GM19238 (cell line): ENCODE results near the gene TECPR2.
"Not testable (repeated sequence)": the region's sequence is repeated elsewhere in the genome, so short reads cannot be mapped to it uniquely, and the experiment has no call there.

Experiments
- DNase-seq: peaks from one replicate; pipeline ENCODE4 v3.0.0; 2011; ENCODE audit warnings: low spot score; ENCODE audit not compliant: insufficient read length

The TECPR2 gene, protein sequence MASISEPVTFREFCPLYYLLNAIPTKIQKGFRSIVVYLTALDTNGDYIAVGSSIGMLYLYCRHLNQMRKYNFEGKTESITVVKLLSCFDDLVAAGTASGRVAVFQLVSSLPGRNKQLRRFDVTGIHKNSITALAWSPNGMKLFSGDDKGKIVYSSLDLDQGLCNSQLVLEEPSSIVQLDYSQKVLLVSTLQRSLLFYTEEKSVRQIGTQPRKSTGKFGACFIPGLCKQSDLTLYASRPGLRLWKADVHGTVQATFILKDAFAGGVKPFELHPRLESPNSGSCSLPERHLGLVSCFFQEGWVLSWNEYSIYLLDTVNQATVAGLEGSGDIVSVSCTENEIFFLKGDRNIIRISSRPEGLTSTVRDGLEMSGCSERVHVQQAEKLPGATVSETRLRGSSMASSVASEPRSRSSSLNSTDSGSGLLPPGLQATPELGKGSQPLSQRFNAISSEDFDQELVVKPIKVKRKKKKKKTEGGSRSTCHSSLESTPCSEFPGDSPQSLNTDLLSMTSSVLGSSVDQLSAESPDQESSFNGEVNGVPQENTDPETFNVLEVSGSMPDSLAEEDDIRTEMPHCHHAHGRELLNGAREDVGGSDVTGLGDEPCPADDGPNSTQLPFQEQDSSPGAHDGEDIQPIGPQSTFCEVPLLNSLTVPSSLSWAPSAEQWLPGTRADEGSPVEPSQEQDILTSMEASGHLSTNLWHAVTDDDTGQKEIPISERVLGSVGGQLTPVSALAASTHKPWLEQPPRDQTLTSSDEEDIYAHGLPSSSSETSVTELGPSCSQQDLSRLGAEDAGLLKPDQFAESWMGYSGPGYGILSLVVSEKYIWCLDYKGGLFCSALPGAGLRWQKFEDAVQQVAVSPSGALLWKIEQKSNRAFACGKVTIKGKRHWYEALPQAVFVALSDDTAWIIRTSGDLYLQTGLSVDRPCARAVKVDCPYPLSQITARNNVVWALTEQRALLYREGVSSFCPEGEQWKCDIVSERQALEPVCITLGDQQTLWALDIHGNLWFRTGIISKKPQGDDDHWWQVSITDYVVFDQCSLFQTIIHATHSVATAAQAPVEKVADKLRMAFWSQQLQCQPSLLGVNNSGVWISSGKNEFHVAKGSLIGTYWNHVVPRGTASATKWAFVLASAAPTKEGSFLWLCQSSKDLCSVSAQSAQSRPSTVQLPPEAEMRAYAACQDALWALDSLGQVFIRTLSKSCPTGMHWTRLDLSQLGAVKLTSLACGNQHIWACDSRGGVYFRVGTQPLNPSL (N-terminal part only)

GRCh38 chr14:102362545-102363181 lies at the start of gene TECPR2, which contains the start of gene CINP:
TECPR2 (plus strand) TSS chr14:102362941; CDS start chr14:102376722, 13,781 bp downstream.
CINP (minus strand) TSS chr14:102362890; CDS start chr14:102362851, 39 bp downstream.
- DNase-seq, result peak; percentile 91

DNA sequence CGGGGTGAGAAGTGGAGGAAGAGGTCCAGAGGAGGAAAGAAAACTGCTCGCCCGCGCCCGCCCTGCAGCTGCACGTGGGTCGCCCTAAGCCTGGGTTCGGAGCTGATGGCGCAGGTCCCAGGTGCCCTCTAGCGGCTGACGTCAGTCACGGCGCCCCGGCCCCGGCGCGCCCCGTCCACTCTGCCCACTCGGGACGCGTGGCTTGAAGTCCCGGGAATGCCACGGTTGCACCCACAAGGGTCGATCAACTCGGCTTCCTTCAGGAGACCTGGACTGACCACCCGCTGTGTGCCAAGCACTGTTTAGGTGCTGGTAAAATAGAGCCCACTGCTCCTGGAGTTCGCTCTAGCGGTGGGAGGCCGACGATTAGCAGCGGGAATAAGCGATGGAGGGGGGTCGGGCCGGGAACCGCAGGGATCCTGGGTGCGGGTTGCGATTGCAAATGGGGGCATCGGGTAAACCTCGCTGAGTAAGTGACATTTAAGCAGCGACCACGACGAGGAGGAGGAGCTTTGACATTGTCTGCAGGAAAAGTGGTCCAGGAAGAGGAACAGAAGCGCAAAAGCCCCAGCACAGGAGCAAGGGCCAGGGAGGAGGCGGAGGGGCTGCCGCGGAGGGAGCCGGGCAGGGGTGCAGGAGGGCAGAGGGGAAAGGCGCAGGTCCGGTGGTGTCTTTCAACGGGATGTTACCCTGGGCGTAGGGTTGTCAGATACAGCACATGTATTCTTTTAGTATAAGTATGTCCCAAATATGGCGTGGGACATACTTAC lies 48.3 kb upstream of the TECPR2 start:
- DNase-seq, result peak; percentile 71

- DNase-seq, result no peak
These were observed 47.6 kb upstream of the TECPR2 start for GRCh38 chr14:102315121-102315520.

- no peak for DNase-seq
These were observed 46.4 kb upstream of the TECPR2 start for GRCh38 chr14:102316338-102316742.

GRCh38 chr14:102316743-102317563 lies 45.8 kb upstream of the TECPR2 start:
- DNase-seq, result peak; percentile 85

GRCh38 chr14:102317564-102318248 lies 45.0 kb upstream of the TECPR2 start:
- no peak for DNase-seq

DNA sequence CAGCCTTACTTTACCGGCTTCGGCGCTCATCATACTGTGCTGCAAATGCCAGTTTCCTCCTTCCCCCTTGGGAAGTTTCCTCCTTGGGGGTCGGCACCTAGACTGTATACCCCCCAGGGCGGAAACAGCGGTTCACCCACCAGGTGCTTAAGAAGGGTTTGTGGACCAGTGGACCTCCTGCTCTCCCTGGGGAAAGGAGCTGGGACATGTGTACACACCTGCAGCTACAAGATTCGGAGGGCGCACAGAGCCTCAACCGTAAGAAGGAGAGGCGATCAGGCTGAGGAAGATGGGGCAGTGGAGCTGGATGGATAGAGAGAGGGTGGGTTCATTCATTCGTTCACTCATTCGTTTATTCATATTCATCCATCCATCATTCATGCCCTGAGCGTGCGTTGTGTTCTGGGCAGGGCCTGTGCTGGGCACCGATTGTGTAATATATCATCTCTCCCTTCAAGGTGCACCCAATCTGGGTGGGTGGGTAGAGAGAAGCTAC lies 43.9 kb upstream of the TECPR2 start:
- DNase-seq, result no peak

- DNase-seq, result peak; percentile 90
These were observed 43.2 kb upstream of the TECPR2 start, which contains the start of gene ZNF839 for GRCh38 chr14:102319351-102320032. ZNF839 (plus strand) TSS chr14:102319746; CDS start chr14:102319766, 20 bp downstream.

- DNase-seq, result peak; percentile 36
These were observed 42.6 kb upstream of the TECPR2 start for GRCh38 chr14:102320033-102320660.

- DNase-seq, result no peak
These were observed 41.9 kb upstream of the TECPR2 start for GRCh38 chr14:102320671-102321455.

DNA sequence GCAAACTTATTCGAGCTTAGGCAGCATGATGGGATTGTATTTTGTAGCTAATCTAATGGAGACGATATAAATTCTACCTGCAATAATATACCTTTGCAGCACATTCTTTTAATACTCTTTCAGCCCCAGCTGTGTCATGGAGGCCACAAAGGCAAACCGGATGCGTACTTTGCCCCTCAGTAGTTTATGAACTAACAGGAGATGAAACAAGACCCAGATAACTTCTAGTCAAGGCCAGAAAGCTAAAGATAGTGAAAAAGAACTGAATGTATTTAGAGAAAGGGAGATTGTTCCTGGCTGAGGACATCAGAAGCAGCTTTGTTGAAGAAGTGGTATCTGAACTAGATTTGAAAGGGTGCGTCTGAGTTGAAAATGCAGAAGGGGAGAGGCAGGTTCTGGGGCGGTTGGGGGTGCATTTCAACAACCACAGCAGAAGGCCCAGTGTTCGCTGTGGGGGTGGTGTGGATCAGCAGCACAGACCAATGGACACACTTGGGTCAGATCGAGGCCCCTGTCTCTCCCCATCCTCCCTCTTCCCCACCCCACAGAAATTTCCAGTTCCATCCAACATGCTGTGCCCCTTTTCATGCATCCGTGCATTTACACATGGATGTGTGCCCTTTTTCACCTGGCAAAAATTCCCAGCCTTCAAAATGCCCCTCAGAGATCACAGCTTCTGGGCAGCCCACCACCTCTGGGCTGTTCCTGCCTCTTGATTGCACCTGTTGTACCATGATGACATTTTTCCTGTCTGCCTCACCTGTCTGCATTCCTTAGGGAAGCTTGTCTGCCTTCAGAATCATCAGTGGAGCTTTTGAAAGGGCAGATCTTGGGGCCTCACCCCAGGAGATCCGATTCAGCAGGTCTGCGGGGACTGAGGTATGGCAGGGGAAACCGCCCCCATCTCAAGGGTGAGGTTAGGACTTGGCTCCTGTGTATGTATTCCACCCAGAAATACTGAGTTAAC lies 41.0 kb upstream of the TECPR2 start:
- no peak for DNase-seq

DNA sequence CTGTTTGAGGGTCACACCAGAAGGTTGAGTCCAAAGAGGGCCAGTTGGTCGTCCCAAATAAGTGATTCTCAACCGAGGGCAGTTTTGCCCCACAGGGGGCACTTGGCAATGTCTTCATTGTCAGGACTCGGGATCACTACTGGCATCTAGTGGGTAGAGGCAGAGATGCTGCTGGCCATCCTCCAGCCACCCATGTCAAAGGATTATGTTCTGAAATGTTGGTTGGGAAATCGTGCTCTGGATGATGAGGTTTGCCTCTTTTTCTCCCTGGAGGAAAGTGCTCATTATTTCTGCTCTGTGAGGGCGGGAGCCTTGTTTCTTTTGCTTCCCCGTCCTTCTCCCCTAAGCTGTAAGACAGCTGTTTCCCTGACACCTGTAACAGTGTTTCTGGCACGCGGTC lies 39.6 kb upstream of the TECPR2 start:
- no peak for DNase-seq

GRCh38 chr14:102325791-102326345 lies 36.9 kb upstream of the TECPR2 start:
- DNase-seq, result no peak

DNA sequence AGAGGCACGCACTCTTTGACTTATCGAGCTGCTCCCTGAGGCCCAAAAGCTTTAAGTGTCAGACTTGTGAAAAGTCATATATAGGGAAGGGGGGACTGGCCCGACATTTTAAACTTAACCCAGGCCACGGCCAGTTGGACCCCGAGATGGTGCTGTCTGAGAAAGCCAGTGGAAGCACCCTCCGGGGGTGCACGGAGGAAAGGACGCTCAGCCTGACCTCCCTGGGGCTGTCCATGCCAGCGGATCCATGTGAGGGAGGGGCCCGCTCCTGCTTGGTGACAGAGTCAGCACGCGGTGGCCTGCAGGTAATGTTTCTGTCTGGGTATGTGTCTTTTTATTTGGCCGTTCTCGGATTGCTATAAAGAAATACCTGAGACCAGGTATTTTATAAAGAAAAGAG lies 36.2 kb upstream of the TECPR2 start:
- no peak for DNase-seq

- not testable (repeated sequence) for DNase-seq
These were observed 33.4 kb upstream of the TECPR2 start for GRCh38 chr14:102329381-102329780.
